HG03175 (cell line): ENCODE data around the gene DENND2A.
"Not testable (repeated sequence)": the region's sequence is repeated elsewhere in the genome, so short reads cannot be mapped to it uniquely, and the experiment has no call there.

Source experiments
- ATAC-seq: cut with Tn5 transposase; IDR thresholded peaks from one replicate; pipeline ENCODE4 v1.9.1; 2021; ENCODE audit warnings: mild to moderate bottlenecking, moderate library complexity; ENCODE audit not compliant: unreplicated experiment

The DENND2A gene

GRCh38 chr7:140592964-140593671 is 47.5 kb downstream of the DENND2A start:
- peak; percentile 47 for ATAC-seq

- ATAC-seq = no peak
These were observed 49.3 kb downstream of the DENND2A start for GRCh38 chr7:140591180-140591902.

- no peak for ATAC-seq
These were observed 53.4 kb downstream of the DENND2A start for GRCh38 chr7:140587243-140587642.

- no peak for ATAC-seq
These were observed 54.1 kb downstream of the DENND2A start for GRCh38 chr7:140586516-140586915.

- no peak for ATAC-seq
These were observed 55.3 kb downstream of the DENND2A start for GRCh38 chr7:140585333-140585732.

GRCh38 chr7:140584195-140584851 is 56.3 kb downstream of the DENND2A start:
- no peak for ATAC-seq

- no peak for ATAC-seq
These were observed 59.2 kb downstream of the DENND2A start for GRCh38 chr7:140581411-140581810.

- no peak for ATAC-seq
These were observed 63.0 kb downstream of the DENND2A start for GRCh38 chr7:140577651-140578050.

GRCh38 chr7:140576589-140576988 is 64.0 kb downstream of the DENND2A start:
- ATAC-seq = no peak

GRCh38 chr7:140571538-140572122 is 69.0 kb downstream of the DENND2A start:
- ATAC-seq = no peak

GRCh38 chr7:140570120-140570519 is 70.5 kb downstream of the DENND2A start:
- no peak for ATAC-seq

GRCh38 chr7:140568021-140568813 is 72.4 kb downstream of the DENND2A start:
- no peak for ATAC-seq

- ATAC-seq = not testable (repeated sequence)
These were observed 74.4 kb downstream of the DENND2A start for GRCh38 chr7:140566186-140566585.

GRCh38 chr7:140565761-140566160 is 74.9 kb downstream of the DENND2A start:
- not testable (repeated sequence) for ATAC-seq

GRCh38 chr7:140564643-140565042 is 76.0 kb downstream of the DENND2A start:
- ATAC-seq = no peak

GRCh38 chr7:140562926-140563481 is 77.6 kb downstream of the DENND2A start:
- ATAC-seq = no peak

- no peak for ATAC-seq
These were observed 81.2 kb downstream of the DENND2A start for GRCh38 chr7:140559410-140559809.

- ATAC-seq = no peak
These were observed 82.6 kb downstream of the DENND2A start for GRCh38 chr7:140557809-140558518.

- no peak for ATAC-seq
These were observed 83.5 kb downstream of the DENND2A start for GRCh38 chr7:140557069-140557468.

GRCh38 chr7:140553236-140553635 is 87.4 kb downstream of the DENND2A start:
- not testable (repeated sequence) for ATAC-seq
